Lung (tissue), 16 donors: ENCODE measurements around the gene OR56A5. TPM values are rescaled to one million over a fixed set of nuclear protein-coding genes. Genes with fewer than 3 reads are reported as not detected.

Source experiments
- ATAC-seq: fragments of 200-7000 bp; cut with Tn5 transposase; one replicate; pipeline ENCODE4 v1.9.1; 2020; ENCODE audit warnings: moderate number of reproducible peaks; ENCODE audit not compliant: insufficient read depth, low FRiP score
- DNase-seq, 3 donors: peaks; one replicate each; pipeline ENCODE4 v3.0.0-alpha.2; 2013 to 2017
- H3K27ac ChIP-seq, 2 donors: one replicate each; pipeline ENCODE4 v1.5.1; 2013; ENCODE audit warnings: mild to moderate bottlenecking in 2 of 2, moderate library complexity in 2 of 2, control low read depth in 1 of 2, inconsistent platforms in 1 of 2, low read depth in 1 of 2, low read length in 1 of 2
- H3K27me3 ChIP-seq, 3 donors: one replicate each; pipeline ENCODE4 v1.5.1; 2013; ENCODE audit warnings: low read length in 2 of 3; ENCODE audit not compliant: control insufficient read depth in 3 of 3, insufficient read depth in 3 of 3
- H3K36me3 ChIP-seq, 4 donors: one replicate each; pipeline ENCODE4 v1.5.1; 2013; ENCODE audit warnings: low read length in 4 of 4, mild to moderate bottlenecking in 1 of 4, moderate library complexity in 1 of 4; ENCODE audit not compliant: control insufficient read depth in 4 of 4, insufficient read depth in 4 of 4
- H3K4me1 ChIP-seq, 5 donors: one replicate each; pipeline ENCODE4 v1.5.1; 2013; ENCODE audit warnings: low read length in 5 of 5, mild to moderate bottlenecking in 2 of 5, moderate library complexity in 1 of 5; ENCODE audit not compliant: control insufficient read depth in 5 of 5, insufficient read depth in 5 of 5
- H3K4me3 ChIP-seq: one replicate; pipeline ENCODE4 v1.5.1; 2013; ENCODE audit warnings: mild to moderate bottlenecking, control low read depth, moderate library complexity
- H3K9ac ChIP-seq, 2 donors: one replicate each; pipeline ENCODE4 v1.5.1; 2013; ENCODE audit warnings: low read length in 2 of 2, control low read depth in 1 of 2; ENCODE audit not compliant: insufficient read depth in 1 of 2
- H3K9me3 ChIP-seq, 4 donors: one replicate each; pipeline ENCODE4 v1.5.1; 2013; ENCODE audit warnings: low read length in 3 of 4, mild to moderate bottlenecking in 1 of 4, moderate library complexity in 1 of 4; ENCODE audit not compliant: control insufficient read depth in 4 of 4, insufficient read depth in 3 of 4
- WGBS, 2 donors: extraction: QIAGEN DNeasy Blood & Tissue Kit; methylation state at CpG; one replicate each; pipeline ENCODE4 v1.1.7; 2013; 5-methylcytosine and 5-hydroxymethylcytosine counted together
- long read RNA-seq, 5 donors: transcript quantifications; one replicate each; lab custom pipeline, GENCODE V29; 2026
- polyA plus RNA-seq, 2 donors: library from polyadenylated mRNA; stranded (reverse); fragments of 200-250 nt; gene quantifications; one replicate each; pipeline ENCODE4 v1.2.1, GENCODE V29; 2013
- total RNA-seq, 2 donors: library from RNA; depleted of rRNA in 1 of 2; stranded (reverse); fragments of >200 nt in 1 of 2; gene quantifications; one replicate each; pipeline ENCODE4 v1.2.1, GENCODE V29; 2014 to 2021
- TF ChIP-seq, protein P1 (sequence below): IDR thresholded peaks from 2 replicates; pipeline ENCODE4 v1.5.1; 2012; ENCODE audit warnings: mild to moderate bottlenecking; ENCODE audit errors: control extremely low read depth, extremely low read depth
- donor health status: control.
- donor health status: control.
- donor health status: Bipolar disorder and iron deficiency.
- donor health status: healthy.
- donor health status: DM: yes; HTN: yes; CAD: no.

Gene OR56A5, protein sequence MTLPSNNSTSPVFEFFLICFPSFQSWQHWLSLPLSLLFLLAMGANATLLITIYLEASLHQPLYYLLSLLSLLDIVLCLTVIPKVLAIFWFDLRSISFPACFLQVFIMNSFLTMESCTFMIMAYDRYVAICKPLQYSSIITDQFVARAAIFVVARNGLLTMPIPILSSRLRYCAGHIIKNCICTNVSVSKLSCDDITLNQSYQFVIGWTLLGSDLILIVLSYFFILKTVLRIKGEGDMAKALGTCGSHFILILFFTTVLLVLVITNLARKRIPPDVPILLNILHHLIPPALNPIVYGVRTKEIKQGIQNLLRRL
- not detected for total RNA-seq
- not detected for polyA plus RNA-seq
- long read RNA-seq, donor 1: 0 reads
- long read RNA-seq, donor 2: 0 reads
- long read RNA-seq, donor 3: 0 reads
- long read RNA-seq, donor 4: 0 reads
- long read RNA-seq, donor 5: 0 reads

DNA sequence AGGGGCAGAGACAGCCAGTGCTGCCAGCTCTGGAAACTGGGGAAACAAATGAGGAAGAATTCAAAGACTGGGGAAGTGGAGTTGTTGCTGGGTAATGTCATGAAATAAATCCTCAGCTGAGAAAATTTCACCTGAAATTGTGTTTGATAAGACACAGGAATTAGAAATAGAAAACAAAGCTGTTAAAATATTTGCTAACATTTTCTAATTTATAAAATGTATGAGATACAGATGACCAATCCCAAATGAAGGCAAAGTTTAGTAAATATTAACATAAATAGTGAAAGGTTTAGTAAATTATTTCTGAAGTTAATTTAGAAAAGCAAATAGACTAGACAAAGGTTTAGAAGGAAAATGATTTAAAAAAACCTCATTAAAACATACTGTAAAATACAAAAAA lies at the start of gene OR56A5:
Gene OR56A5, minus strand, starts transcription at position 101 of the 400 bp plus-strand sequence. Its CDS starts 0 bp downstream, at position 101.
- TF ChIP-seq, protein P1, sequence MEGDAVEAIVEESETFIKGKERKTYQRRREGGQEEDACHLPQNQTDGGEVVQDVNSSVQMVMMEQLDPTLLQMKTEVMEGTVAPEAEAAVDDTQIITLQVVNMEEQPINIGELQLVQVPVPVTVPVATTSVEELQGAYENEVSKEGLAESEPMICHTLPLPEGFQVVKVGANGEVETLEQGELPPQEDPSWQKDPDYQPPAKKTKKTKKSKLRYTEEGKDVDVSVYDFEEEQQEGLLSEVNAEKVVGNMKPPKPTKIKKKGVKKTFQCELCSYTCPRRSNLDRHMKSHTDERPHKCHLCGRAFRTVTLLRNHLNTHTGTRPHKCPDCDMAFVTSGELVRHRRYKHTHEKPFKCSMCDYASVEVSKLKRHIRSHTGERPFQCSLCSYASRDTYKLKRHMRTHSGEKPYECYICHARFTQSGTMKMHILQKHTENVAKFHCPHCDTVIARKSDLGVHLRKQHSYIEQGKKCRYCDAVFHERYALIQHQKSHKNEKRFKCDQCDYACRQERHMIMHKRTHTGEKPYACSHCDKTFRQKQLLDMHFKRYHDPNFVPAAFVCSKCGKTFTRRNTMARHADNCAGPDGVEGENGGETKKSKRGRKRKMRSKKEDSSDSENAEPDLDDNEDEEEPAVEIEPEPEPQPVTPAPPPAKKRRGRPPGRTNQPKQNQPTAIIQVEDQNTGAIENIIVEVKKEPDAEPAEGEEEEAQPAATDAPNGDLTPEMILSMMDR: no peak
- no peaks in the 10 kb centered on the region for H3K27me3 ChIP-seq
- H3K27ac ChIP-seq: no peak within 1 kb of the TSS
- ATAC-seq (no peak), DNase-seq (no peak)
- no peaks in the 10 kb centered on the region for H3K36me3 ChIP-seq
- H3K9ac ChIP-seq: no peak within 1 kb of the TSS
- H3K9me3 ChIP-seq: peaks cover 0 to 8% (median 5%) of the 10 kb centered on the region in 4 donors
- H3K4me3 ChIP-seq: no peak within 1 kb of the TSS
- H3K4me1 ChIP-seq: no peaks in the 10 kb centered on the region

DNA sequence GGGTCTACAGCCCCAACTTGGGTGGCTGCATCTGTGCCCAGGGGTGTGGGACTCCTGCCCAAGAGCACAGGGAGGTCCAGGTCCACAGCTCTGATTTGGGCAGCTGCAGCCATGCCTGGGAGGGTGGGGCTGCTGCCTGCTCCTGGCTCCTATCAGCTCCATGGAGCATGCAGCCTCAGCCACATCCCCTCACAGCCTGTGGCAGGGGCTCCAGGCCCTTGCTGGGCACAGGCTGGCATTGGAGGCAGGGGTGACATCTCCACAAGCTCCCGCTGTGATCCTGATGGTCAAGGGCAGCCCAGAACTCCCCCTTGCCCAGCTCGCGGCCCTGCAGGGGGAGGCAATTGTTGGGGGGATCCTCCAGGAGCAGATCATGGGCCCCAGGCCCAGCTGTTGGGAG lies 44.7 kb upstream of the OR56A5 start:
- Histone ChIP-seq H3K27me3 (peaks cover 0 to 2% (median 0%) of the 10 kb centered on the region in 3 donors), H3K36me3 (no peaks in the 10 kb centered on the region), H3K9ac (no peak overlapping the region), H3K4me3 (no peak overlapping the region), H3K9me3 (peaks cover 0 to 6% (median under 1%) of the 10 kb centered on the region in 4 donors), H3K27ac (no peak overlapping the region), H3K4me1 (no peaks in the 10 kb centered on the region)
- WGBS, 2 donors: 70 to 92% methylated on average over 3 of the region's 3 CpGs
- TF ChIP-seq, protein P1: no peak
- DNase-seq (no peak), ATAC-seq (no peak)

DNA sequence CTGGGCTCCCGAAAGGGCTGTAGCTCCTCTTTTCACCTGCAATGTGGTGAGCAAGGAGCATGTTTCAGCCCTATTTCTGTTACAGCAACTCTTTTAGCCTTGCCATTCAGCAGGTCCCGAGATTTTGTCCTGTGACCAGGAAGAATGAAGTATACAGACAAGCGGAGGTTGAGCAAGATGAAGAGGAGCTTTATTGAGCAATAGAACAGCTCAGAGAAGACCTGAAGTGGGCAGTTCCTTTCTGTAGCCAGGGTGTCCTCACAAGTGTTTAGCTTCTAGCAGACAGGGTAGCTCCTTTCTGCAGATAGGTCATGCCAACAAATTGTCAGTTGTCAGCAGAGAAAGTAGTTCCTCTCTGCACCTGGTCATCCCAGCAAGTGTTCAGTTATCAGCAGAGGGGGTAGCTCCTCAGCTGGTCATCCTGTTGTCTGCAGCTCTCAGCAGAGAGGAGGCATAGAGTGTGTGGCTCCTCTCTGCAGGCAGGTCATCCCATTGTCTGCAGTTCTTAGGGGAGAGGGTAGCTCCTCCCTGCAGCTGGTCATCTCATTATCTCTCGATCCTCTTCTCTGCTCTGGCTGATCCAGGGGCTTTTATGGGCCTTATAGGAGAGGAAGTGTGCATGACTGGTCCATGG lies 43.9 kb upstream of the OR56A5 start:
- Histone ChIP-seq H3K9ac (no peak overlapping the region), H3K4me3 (no peak overlapping the region), H3K27ac (no peak overlapping the region), H3K9me3 (peaks cover 0 to 6% (median under 1%) of the 10 kb centered on the region in 4 donors), H3K36me3 (no peaks in the 10 kb centered on the region), H3K4me1 (no peaks in the 10 kb centered on the region), H3K27me3 (peaks cover 0 to 2% (median 0%) of the 10 kb centered on the region in 3 donors)
- DNase-seq: no peak
- TF ChIP-seq, protein P1: no peak
- WGBS, 2 donors: 58 to 68% methylated on average over 4 of the region's 4 CpGs
- ATAC-seq: no peak
